GM12878 (cell line): Measurements from ENCODE around the gene CHD9. TPM values are rescaled to one million over a fixed set of nuclear protein-coding genes. Genes with fewer than 3 reads are reported as not detected.

ENCODE experiments used
- ATAC-seq: fragments of 200-7000 bp; cut with Tn5 transposase; 3 replicates; pipeline ENCODE4 v1.9.1; 2020; ENCODE audit warnings: mild to moderate bottlenecking, moderate library complexity
- BruUV-seq: library from RNA; stranded (reverse); fragments of 400-500 nt; replicated peaks from 2 replicates; lab custom pipeline; 2021; lab: Mats Ljungman, UMichigan
- CTCF ChIA-PET: fragments of 300-600 bp; sonication (Branson Sonifier 250); formaldehyde crosslinking; extraction: SDS; loops from one replicate; lab custom pipeline; 2021; ENCODE audit warnings: inconsistent platforms; lab: Yijun Ruan, JAX
- POLR2A ChIA-PET: fragments of 350-600 bp; formaldehyde crosslinking; extraction: SDS; loops from one replicate; lab custom pipeline; 2021; ENCODE audit warnings: inconsistent platforms; lab: Charles Lee
- RAD21 ChIA-PET: fragments of 300-600 bp; sonication (Branson Sonifier 250); formaldehyde crosslinking; loops from one replicate; lab custom pipeline; 2023; ENCODE audit warnings: antibody characterized with exemption; ENCODE audit not compliant: unreplicated experiment; lab: Charles Lee
- SMC1A ChIA-PET: fragments of 300-600 bp; sonication (Branson Sonifier 250); formaldehyde crosslinking; loops from one replicate; lab custom pipeline; 2023; ENCODE audit not compliant: unreplicated experiment, uncharacterized antibody; lab: Charles Lee
- DNase-seq: peaks from one replicate; pipeline ENCODE4 v3.0.0-alpha.2; 2011; ENCODE audit warnings: low read depth, low spot score
- FAIRE-seq: peaks from 3 replicates; lab custom pipeline; 2011; peaks lifted over from hg19 to GRCh38; lab: Jason Lieb, UNC
- H2AFZ ChIP-seq: 2 replicates; pipeline ENCODE4 v1.6.0; 2011; ENCODE audit warnings: low read depth, low read length, control low read depth; ENCODE audit not compliant: control insufficient read depth
- H3K27ac ChIP-seq: 2 replicates; pipeline ENCODE4 v1.5.1; 2011; ENCODE audit warnings: control low read depth; ENCODE audit not compliant: control insufficient read depth, insufficient read depth
- H3K27me3 ChIP-seq, 2 experiments: replicated peaks in 1 of 2; 2 replicates each; pipeline versions ENCODE4 v1.6.0 to v1.6.1; 2011; ENCODE audit warnings: low read length in 1 of 2; ENCODE audit not compliant: control insufficient read depth in 2 of 2, insufficient read depth in 2 of 2
- H3K36me3 ChIP-seq, 2 experiments: 2 replicates each; pipeline ENCODE4 v1.5.1; 2011; ENCODE audit warnings: low read length in 1 of 2; ENCODE audit not compliant: control insufficient read depth in 2 of 2, insufficient read depth in 2 of 2
- H3K4me1 ChIP-seq: 2 replicates; pipeline ENCODE4 v1.6.1; 2011; ENCODE audit warnings: mild to moderate bottlenecking, low read length, moderate library complexity, mixed read lengths; ENCODE audit not compliant: control insufficient read depth, insufficient read depth
- H3K4me2 ChIP-seq: 2 replicates; pipeline ENCODE4 v1.6.0; 2011; ENCODE audit warnings: control low read depth; ENCODE audit not compliant: control insufficient read depth, insufficient read depth
- H3K4me3 ChIP-seq: fragments of 200-600 bp; sonication (generic); 2 replicates; pipeline ENCODE4 v1.5.1; 2016
- H3K79me2 ChIP-seq: 2 replicates; pipeline ENCODE4 v1.6.0; 2011; ENCODE audit warnings: low read length; ENCODE audit not compliant: control insufficient read depth, insufficient read depth
- H3K9ac ChIP-seq: 2 replicates; pipeline ENCODE4 v1.8.0; 2011; ENCODE audit warnings: low read length, control low read depth, mixed read lengths; ENCODE audit not compliant: control insufficient read depth, insufficient read depth
- H3K9me3 ChIP-seq: replicated peaks from 3 replicates; pipeline ENCODE4 v1.5.1; 2011; ENCODE audit warnings: mild to moderate bottlenecking, low read length; ENCODE audit not compliant: control insufficient read depth, insufficient read depth
- H4K20me1 ChIP-seq: 2 replicates; pipeline ENCODE4 v1.6.0; 2011; ENCODE audit not compliant: control insufficient read depth, insufficient read depth
- CHD4 ChIP-seq: fragments of 200-600 bp; sonication (generic); IDR thresholded peaks from 2 replicates; pipeline ENCODE4 v1.6.1; 2016; ENCODE audit warnings: mild to moderate bottlenecking
- HCFC1 ChIP-seq: fragments of 150-350 bp; IDR thresholded peaks from 2 replicates; pipeline ENCODE4 v1.6.1; 2014; ENCODE audit warnings: low read length
- NFYA ChIP-seq: IDR thresholded peaks from 2 replicates; pipeline ENCODE4 v1.6.1; 2011; ENCODE audit warnings: low read depth, mild to moderate bottlenecking, low read length, improper control_type of control experiment, borderline replicate concordance
- PAX5 ChIP-seq: IDR thresholded peaks from 2 replicates; pipeline ENCODE4 v1.6.1; 2011; ENCODE audit warnings: low read depth, low read length, borderline replicate concordance
- PML ChIP-seq: IDR thresholded peaks from 2 replicates; pipeline ENCODE4 v1.6.1; 2012; ENCODE audit warnings: low read length, inconsistent platforms
- SIX5 ChIP-seq: IDR thresholded peaks from 2 replicates; pipeline ENCODE4 v1.6.1; 2011; ENCODE audit warnings: mild to moderate bottlenecking, low read depth, low read length, moderate library complexity; ENCODE audit not compliant: severe bottlenecking
- USF2 ChIP-seq: IDR thresholded peaks from 2 replicates; pipeline ENCODE4 v1.6.1; 2011; ENCODE audit warnings: low read depth, low read length, improper control_type of control experiment, borderline replicate concordance
- ZNF217 ChIP-seq: fragments of 450-650 bp; IDR thresholded peaks from 2 replicates; pipeline ENCODE4 v1.6.1; 2017; ENCODE audit warnings: antibody characterized with exemption, mild to moderate bottlenecking
- ZNF622 ChIP-seq: fragments of 450-650 bp; IDR thresholded peaks from 2 replicates; pipeline ENCODE4 v1.6.1; 2017; ENCODE audit warnings: mild to moderate bottlenecking, inconsistent platforms
- WGBS: methylation state at CpG from one replicate; pipeline ENCODE4 v1.1.6; 2016; ENCODE audit warnings: low lambda C conversion rate; ENCODE audit not compliant: insufficient replicate concordance, insufficient coverage; ENCODE audit errors: missing lambda C conversion rate; 5-methylcytosine and 5-hydroxymethylcytosine counted together
- in situ Hi-C: fragments of 300-500 bp; cut with MboI; formaldehyde crosslinking; loops from 9 replicates; pipeline ENCODE4 v1.14.3; 2018; ENCODE audit warnings: mixed read lengths
- intact Hi-C: fragments of 100-400 bp; cut with micrococcal nuclease; formaldehyde crosslinking; loops from one replicate; pipeline ENCODE4 v1.14.2; 2022; ENCODE audit not compliant: unreplicated experiment
- polyA plus RNA-seq, 11 experiments: library from polyadenylated mRNA; depleted of rRNA in 4 of 11; unstranded in 6 of 11; stranded (reverse) in 5 of 11; fragments of >200 nt; fragmentation: Nextera tagmentation in 4 of 11; fragmentation: Illumina TruSeq in 1 of 11; extraction: Ambion mirVana in 4 of 11; extraction: Trizol in 1 of 11; gene quantifications; 1 replicate in 1 of 11; 2 replicates in 10 of 11; pipeline versions ENCODE4 v1.2.1 to v1.2.3, GENCODE V29; 2011 to 2016; ENCODE audit warnings: inconsistent platforms in 2 of 11, missing spikeins in 2 of 11, low read depth in 1 of 11
- total RNA-seq, 4 experiments: library from RNA; depleted of rRNA in 3 of 4; stranded (reverse); fragments of >200 nt in 3 of 4; fragmentation: Illumina TruSeq in 1 of 4; extraction: Trizol in 1 of 4; gene quantifications; 2 replicates each; pipeline versions ENCODE4 v1.2.1 to v1.2.3, GENCODE V29; 2013 to 2021

Gene CHD9
- total and polyA plus RNA-seq, 10 of the 15 experiments (the other 5 are each of a cell fraction or from before 2014, with no cell fraction given), result 29.2 to 95.7 (median 54.3) TPM

GRCh38 chr16:53085369-53085843 is 30.6 kb downstream of the CHD9 start:
- Histone ChIP-seq H3K36me3 (peaks cover 1 to 3% of the 10 kb centered on the region in 2 experiments; a peak in 3 of 4 replicates), H3K9me3 (no peaks in the 10 kb centered on the region), H4K20me1 (no peaks in the 10 kb centered on the region), H3K27ac (no peak overlapping the region), H3K9ac (no peak overlapping the region), H3K79me2 (peaks cover 5% of the 10 kb centered on the region), H3K4me1 (peaks cover 11% of the 10 kb centered on the region), H2AFZ (no peak overlapping the region), H3K27me3 (no peaks in the 10 kb centered on the region), H3K4me2 (no peak overlapping the region), H3K4me3 (no peak overlapping the region)
- ATAC-seq (no peak), DNase-seq (no peak), FAIRE-seq (no peak)
- WGBS, result 99% methylated on average over 4 of the region's 4 CpGs
- CTCF ChIA-PET, result interaction anchor here (1.6 kb wide), 1 partner anchor 15 kb away, joined by 4 read pairs; no protein-coding TSS in a partner anchor
- POLR2A ChIA-PET, result interaction anchor here (1.1 kb wide), 1 partner anchor 14 kb away, joined by 3 read pairs; no protein-coding TSS in a partner anchor
- intact Hi-C loops, result no loop called here
- SMC1A ChIA-PET, result interaction anchor here (0.7 to 1.4 kb wide), 5 partner anchors 15 to 69 kb away, joined by 3 to 5 read pairs (median 3); no protein-coding TSS in a partner anchor
- RAD21 ChIA-PET, result interaction anchor here (0.6 kb wide), 1 partner anchor 15 kb away, joined by 4 read pairs; no protein-coding TSS in a partner anchor
- TF ChIP-seq PML (no peak), CHD4 (no peak), HCFC1 (no peak), PAX5 (no peak), USF2 (no peak), NFYA (no peak), ZNF622 (no peak), SIX5 (no peak), ZNF217 (no peak)
- in situ Hi-C loops, result no loop called here
- no TSS peak for BruUV-seq
